Ascending aorta (tissue), 2 donors: ENCODE results near the gene LRRC47. TPM values are rescaled to one million over a fixed set of nuclear protein-coding genes. Genes with fewer than 3 reads are reported as not detected.

Experiments
- DNase-seq, 2 donors: peaks; one replicate each; pipeline ENCODE4 v3.0.0-alpha.2; 2019; ENCODE audit warnings: low spot score in 2 of 2
- H3K27ac ChIP-seq, 2 donors: fragments of 200-600 bp; sonication (generic); one replicate each; pipeline ENCODE4 v1.5.1; 2016 to 2017; ENCODE audit warnings: mild to moderate bottlenecking in 1 of 2
- H3K27me3 ChIP-seq: fragments of 200-600 bp; sonication (generic); one replicate; pipeline ENCODE4 v1.5.1; 2017
- H3K36me3 ChIP-seq, 2 donors: fragments of 200-600 bp; sonication (generic); one replicate each; pipeline ENCODE4 v1.5.1; 2016
- H3K4me1 ChIP-seq, 2 donors: fragments of 200-600 bp; sonication (generic); one replicate each; pipeline ENCODE4 v1.5.1; 2016 to 2017; ENCODE audit warnings: mild to moderate bottlenecking in 1 of 2
- H3K4me3 ChIP-seq, 2 donors: fragments of 200-600 bp; sonication (generic); one replicate each; pipeline ENCODE4 v1.5.1; 2016 to 2017; ENCODE audit warnings: mild to moderate bottlenecking in 1 of 2
- H3K9me3 ChIP-seq, 2 donors: fragments of 200-600 bp; sonication (generic); one replicate each; pipeline ENCODE4 v1.5.1; 2016
- intact Hi-C: fragments of 100-400 bp; cut with DNase I; formaldehyde crosslinking; loops from one replicate; pipeline ENCODE4 v1.15.1; 2023
- total RNA-seq: library from RNA; depleted of rRNA; stranded (reverse); fragments of >200 nt; gene quantifications from one replicate; pipeline ENCODE4 v1.1.0, GENCODE V29; 2016
- TF ChIP-seq, protein P1 (sequence below), 3 experiments: fragments of 200-600 bp in 2 of 3; fragments of 450-650 bp in 1 of 3; sonication (generic) in 2 of 3; IDR thresholded peaks; one replicate each; pipeline ENCODE4 v1.5.1; 2016 to 2019; ENCODE audit warnings: antibody characterized with exemption in 3 of 3, mild to moderate bottlenecking in 1 of 3, moderate library complexity in 1 of 3

The LRRC47 gene
- total RNA-seq, 1 donor from 2014 or later, result 41.5 TPM

DNA sequence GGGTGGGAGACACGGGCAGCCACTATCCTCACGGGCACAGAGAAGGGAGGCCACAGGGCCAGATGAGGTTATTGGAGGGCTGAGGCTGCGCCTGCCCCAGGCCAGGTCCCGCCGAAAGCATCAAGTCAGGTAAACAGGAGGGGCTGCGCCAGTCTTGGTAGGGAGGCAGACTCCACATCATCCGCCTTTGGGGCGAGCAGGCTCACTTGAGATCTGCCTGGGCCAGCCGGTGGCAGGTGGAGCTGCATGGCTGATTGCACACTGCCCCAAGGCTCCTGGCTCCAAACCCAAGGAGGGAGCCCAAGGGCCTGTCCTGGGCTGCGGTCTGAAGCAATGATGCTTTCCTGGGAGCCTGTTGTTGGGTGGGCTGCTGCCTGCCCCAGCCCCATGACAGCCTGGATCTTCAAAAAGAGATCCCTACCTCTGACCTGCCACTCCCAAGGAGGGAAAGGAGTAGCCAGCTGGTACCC is 19.2 kb downstream of the LRRC47 start:
- H3K27me3 ChIP-seq, result no peaks in the 10 kb centered on the region

DNA sequence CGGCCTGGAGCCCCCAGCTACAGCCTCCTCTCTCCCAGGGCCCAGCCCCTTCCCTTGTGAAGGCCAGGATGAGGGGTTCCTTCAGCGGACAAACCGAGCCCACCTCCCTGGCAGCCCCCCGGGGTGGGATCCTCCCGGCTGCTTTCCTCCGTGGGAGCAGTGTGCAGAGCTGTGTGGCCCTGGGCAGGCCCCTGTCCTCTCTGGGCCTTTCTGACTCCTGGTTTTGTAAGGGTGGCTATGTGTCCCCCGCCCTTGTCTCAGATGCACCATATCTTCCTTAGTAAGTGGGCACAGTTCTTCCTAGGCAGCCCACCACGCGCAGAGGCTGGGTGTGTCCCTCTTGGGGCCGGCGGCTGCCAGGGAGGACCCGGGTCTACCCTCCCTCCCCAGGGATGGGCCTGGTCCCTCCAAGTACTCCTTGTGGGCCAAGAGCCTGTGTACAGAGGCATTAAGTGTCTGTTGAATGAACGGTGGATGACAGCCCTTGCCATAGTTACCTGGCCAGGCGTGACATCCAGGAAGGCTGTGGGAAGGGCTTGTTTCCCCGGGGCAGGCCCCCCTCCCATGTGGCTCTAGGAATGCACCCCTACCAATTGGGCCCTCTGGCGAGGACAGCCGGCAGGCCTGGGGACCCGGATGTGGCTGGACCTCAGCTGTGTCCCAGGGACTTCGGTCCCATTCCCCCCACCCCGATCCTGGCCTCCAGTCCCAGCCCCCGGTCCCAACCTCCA is 19.9 kb downstream of the LRRC47 start:
- H3K4me3 ChIP-seq, result no peak overlapping the region
- peaks cover 22 to 27% of the 10 kb centered on the region in 2 donors for H3K36me3 ChIP-seq
- DNase-seq, result no peak
- H3K27me3 ChIP-seq, result no peaks in the 10 kb centered on the region
- peaks cover 0 to 8% of the 10 kb centered on the region in 2 donors for H3K4me1 ChIP-seq
- intact Hi-C loops, result no loop called here
- TF ChIP-seq, protein P1, sequence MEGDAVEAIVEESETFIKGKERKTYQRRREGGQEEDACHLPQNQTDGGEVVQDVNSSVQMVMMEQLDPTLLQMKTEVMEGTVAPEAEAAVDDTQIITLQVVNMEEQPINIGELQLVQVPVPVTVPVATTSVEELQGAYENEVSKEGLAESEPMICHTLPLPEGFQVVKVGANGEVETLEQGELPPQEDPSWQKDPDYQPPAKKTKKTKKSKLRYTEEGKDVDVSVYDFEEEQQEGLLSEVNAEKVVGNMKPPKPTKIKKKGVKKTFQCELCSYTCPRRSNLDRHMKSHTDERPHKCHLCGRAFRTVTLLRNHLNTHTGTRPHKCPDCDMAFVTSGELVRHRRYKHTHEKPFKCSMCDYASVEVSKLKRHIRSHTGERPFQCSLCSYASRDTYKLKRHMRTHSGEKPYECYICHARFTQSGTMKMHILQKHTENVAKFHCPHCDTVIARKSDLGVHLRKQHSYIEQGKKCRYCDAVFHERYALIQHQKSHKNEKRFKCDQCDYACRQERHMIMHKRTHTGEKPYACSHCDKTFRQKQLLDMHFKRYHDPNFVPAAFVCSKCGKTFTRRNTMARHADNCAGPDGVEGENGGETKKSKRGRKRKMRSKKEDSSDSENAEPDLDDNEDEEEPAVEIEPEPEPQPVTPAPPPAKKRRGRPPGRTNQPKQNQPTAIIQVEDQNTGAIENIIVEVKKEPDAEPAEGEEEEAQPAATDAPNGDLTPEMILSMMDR (IDR thresholded peaks at IDR 0.05), result no peak
- no peak overlapping the region for H3K27ac ChIP-seq
- H3K9me3 ChIP-seq, result no peaks in the 10 kb centered on the region

More for the DNA sequence above, 19.2 kb downstream of the LRRC47 start:
- Histone ChIP-seq H3K4me3 (no peak overlapping the region), H3K9me3 (no peaks in the 10 kb centered on the region), H3K4me1 (peaks cover 0 to 1% of the 10 kb centered on the region in 2 donors), H3K36me3 (peaks cover 29 to 34% of the 10 kb centered on the region in 2 donors), H3K27ac (no peak overlapping the region)
- intact Hi-C loops, result no loop called here
- TF ChIP-seq, protein P1 (IDR thresholded peaks at IDR 0.05), result no peak
- DNase-seq, result no peak

- H3K36me3 ChIP-seq, result peaks cover 15 to 20% of the 10 kb centered on the region in 2 donors
- no peak overlapping the region for H3K27ac ChIP-seq
- DNase-seq, result no peak
- TF ChIP-seq, protein P1 (IDR thresholded peaks at IDR 0.05), result no peak
- no peaks in the 10 kb centered on the region for H3K9me3 ChIP-seq
- H3K27me3 ChIP-seq, result no peaks in the 10 kb centered on the region
- intact Hi-C loops, result no loop called here
- H3K4me1 ChIP-seq, result peaks cover 0 to 8% of the 10 kb centered on the region in 2 donors
- H3K4me3 ChIP-seq, result no peak overlapping the region
Measured at GRCh38 chr1:3775490-3776230, 20.6 kb downstream of the LRRC47 start.

DNA sequence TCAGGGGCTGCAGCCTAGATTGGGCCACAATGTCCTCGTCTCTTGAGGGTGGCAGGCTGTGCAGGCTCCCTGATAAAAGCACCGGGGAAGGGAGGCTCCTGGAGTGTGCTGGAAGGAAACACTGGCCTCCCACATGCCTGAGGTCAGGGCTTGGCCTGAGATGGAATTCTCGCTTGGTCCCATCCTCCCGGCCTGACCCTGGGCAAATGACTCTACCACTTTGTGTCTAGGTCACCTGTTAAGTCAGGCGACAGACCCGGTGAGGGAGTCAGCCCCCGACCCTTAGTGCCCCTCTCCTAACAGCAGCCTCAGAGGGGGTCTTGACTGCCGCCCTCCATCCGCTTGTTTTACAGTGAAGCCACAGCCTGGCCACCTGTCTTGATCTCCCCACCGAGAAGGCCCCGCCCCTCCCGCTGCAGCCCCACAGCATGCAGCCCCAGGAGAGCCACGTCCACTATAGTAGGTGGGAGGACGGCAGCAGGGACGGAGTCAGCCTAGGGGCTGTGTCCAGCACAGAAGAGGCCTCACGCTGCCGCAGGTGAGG is 21.3 kb downstream of the LRRC47 start:
- Histone ChIP-seq H3K9me3 (no peaks in the 10 kb centered on the region), H3K4me3 (no peak overlapping the region), H3K4me1 (peaks cover 0 to 8% of the 10 kb centered on the region in 2 donors), H3K27me3 (no peaks in the 10 kb centered on the region), H3K27ac (no peak overlapping the region), H3K36me3 (peaks cover 9 to 13% of the 10 kb centered on the region in 2 donors)
- TF ChIP-seq, protein P1 (IDR thresholded peaks at IDR 0.05), result no peak
- no peak for DNase-seq
- intact Hi-C loops, result no loop called here

DNA sequence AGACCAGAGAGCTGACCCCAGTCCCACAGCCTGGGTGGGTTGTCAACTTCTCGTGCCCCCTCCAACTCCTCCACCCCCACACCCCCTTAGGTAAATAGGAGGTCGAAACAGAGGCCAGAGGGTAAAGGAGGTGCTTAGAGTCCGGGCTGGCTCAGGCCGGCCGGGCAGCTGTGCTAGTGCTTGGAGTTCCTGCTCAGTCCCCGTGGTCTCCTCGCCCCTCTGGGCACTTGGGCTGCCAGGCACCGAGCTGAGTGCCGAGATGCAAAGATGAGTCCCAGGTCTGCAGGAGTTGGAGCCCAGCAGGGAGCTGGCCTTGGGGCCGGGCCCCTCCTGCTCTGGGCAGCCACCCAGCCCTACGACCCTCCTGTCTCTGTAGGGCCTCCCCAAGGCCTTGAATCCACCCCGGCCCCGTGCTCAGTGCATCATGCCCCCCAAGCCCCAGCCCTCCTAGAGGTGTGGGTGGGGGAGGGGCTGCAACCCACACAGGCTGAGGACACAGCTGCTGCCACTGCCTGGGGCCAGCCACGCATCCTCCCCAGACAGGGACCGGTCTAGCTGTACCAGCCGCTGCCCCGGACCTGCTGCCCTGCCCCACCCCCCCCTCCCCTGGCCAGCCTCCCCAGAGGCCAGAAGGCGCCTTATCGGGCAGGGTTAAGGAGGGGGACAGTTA is 21.9 kb downstream of the LRRC47 start:
- intact Hi-C loops, result no loop called here
- Histone ChIP-seq H3K27me3 (no peaks in the 10 kb centered on the region), H3K4me1 (peaks cover 0 to 8% of the 10 kb centered on the region in 2 donors), H3K9me3 (no peaks in the 10 kb centered on the region), H3K27ac (no peak overlapping the region), H3K36me3 (peaks cover 3 to 7% of the 10 kb centered on the region in 2 donors), H3K4me3 (no peak overlapping the region)
- DNase-seq, result no peak
- TF ChIP-seq, protein P1 (IDR thresholded peaks at IDR 0.05), result no peak
